Adrenal gland (tissue), 12 donors: ENCODE data around the gene FLACC1. TPM values are rescaled to one million over a fixed set of nuclear protein-coding genes. Genes with fewer than 3 reads are reported as not detected.

ENCODE experiments used
- DNase-seq, 7 donors: peaks; one replicate each; pipeline ENCODE4 v3.0.0-alpha.2; 2019 to 2020
- H3K27ac ChIP-seq, 5 donors: fragments of 200-600 bp; sonication (generic) in 4 of 5; 1 replicate in 3 of 5; 2 replicates in 2 of 5; pipeline versions ENCODE4 v1.5.1 to v1.8.0; 2016 to 2020; ENCODE audit warnings: mild to moderate bottlenecking in 1 of 5
- H3K27me3 ChIP-seq: fragments of 200-600 bp; 2 replicates; pipeline ENCODE4 v1.8.0; 2021
- H3K36me3 ChIP-seq, 2 donors: fragments of 200-600 bp; replicated peaks in 1 of 2; 1 replicate in 1 of 2; 2 replicates in 1 of 2; pipeline versions ENCODE4 v1.5.1 to v1.8.0; 2018 to 2022
- H3K4me1 ChIP-seq, 2 donors: fragments of 200-600 bp; replicated peaks in 1 of 2; 1 replicate in 1 of 2; 2 replicates in 1 of 2; pipeline versions ENCODE4 v1.5.1 to v1.8.0; 2018 to 2021
- H3K4me3 ChIP-seq, 4 donors: fragments of 200-600 bp; sonication (generic) in 3 of 4; one replicate each; pipeline ENCODE4 v1.5.1; 2016 to 2018
- H3K9me3 ChIP-seq, 3 donors: fragments of 200-600 bp; sonication (generic) in 1 of 3; replicated peaks in 1 of 3; 1 replicate in 2 of 3; 2 replicates in 1 of 3; pipeline versions ENCODE4 v1.5.1 to v1.8.0; 2016 to 2021
- CTCF ChIP-seq, 6 experiments: fragments of 450-650 bp in 4 of 6; fragments of 200-600 bp in 2 of 6; sonication (generic) in 1 of 6; IDR thresholded peaks; 1 replicate in 5 of 6; 2 replicates in 1 of 6; pipeline versions ENCODE4 v1.5.1 to v1.8.0; 2016 to 2021; ENCODE audit warnings: antibody characterized with exemption in 6 of 6, mild to moderate bottlenecking in 2 of 6, moderate library complexity in 1 of 6
- POLR2A ChIP-seq, 2 donors: fragments of 450-650 bp; IDR thresholded peaks; one replicate each; pipeline ENCODE4 v1.6.1; 2017; ENCODE audit warnings: antibody characterized with exemption in 2 of 2, mild to moderate bottlenecking in 2 of 2, moderate library complexity in 1 of 2
- WGBS, 4 donors: extraction: QIAGEN DNeasy Blood & Tissue Kit in 2 of 4; methylation state at CpG; one replicate each; pipeline versions ENCODE4 v1.1.5 to v1.1.7; 2013 to 2017; 5-methylcytosine and 5-hydroxymethylcytosine counted together
- intact Hi-C, 2 donors: fragments of 100-400 bp; cut with DNase I; formaldehyde crosslinking; loops; one replicate each; pipeline versions ENCODE4 v1.14.1 to v1.15.0; 2022 to 2023
- polyA plus RNA-seq, 3 donors: library from polyadenylated mRNA; stranded (reverse); fragments of 200-250 nt in 2 of 3; fragments of 350-450 nt in 1 of 3; fragmentation: Illumina TruSeq in 1 of 3; extraction: RNeasy Lipid Tissue Mini Kit (QIAGEN cat#74804) in 1 of 3; gene quantifications; one replicate each; pipeline ENCODE4 v1.2.3, GENCODE V29; 2013 to 2014
- total RNA-seq, 9 donors: library from RNA; depleted of rRNA in 4 of 9; stranded (reverse); fragments of >200 nt in 4 of 9; fragments of 120-200 nt in 1 of 9; fragmentation: NEBNext Ultra II Directional in 1 of 9; extraction: Animal tissue kit (Norgen Biotek cat#: 25700) in 1 of 9; gene quantifications; one replicate each; pipeline versions ENCODE4 v1.1.0 to v1.2.4, GENCODE V29; 2013 to 2023
- donor health status: healthy with polysubstance abuse.
- donor health status: Bipolar disorder and iron deficiency.
- donor health status: DM: yes; HTN: yes; CAD: no.
- donor health status: DM: no; HTN: no; CAD: no.
- donor health status: DM: no; HTN: no; CAD: no.
- donor health status: DM: yes; HTN: yes; CAD: no.

The FLACC1 gene
- total and polyA plus RNA-seq, 12 donors, result 0.52 to 4.3 (median 1.9) TPM; not detected in 1

GRCh38 chr2:201275990-201276389, 81.2 kb downstream of the FLACC1 start:
- Histone ChIP-seq H3K27ac (no peak overlapping the region), H3K4me1 (no peaks in the 10 kb centered on the region), H3K9me3 (no peaks in the 10 kb centered on the region), H3K27me3 (no peaks in the 10 kb centered on the region), H3K36me3 (peaks cover 0 to 41% of the 10 kb centered on the region in 2 donors), H3K4me3 (no peak overlapping the region)
- DNase-seq, result no peak
- 68 to 85% (median 82%) methylated on average over 3 to 5 of the region's 5 CpGs for WGBS, 4 donors
- TF ChIP-seq CTCF (IDR thresholded peaks at IDR 0.05), result no peak
- intact Hi-C loops, result no loop called here

- TF ChIP-seq POLR2A (IDR thresholded peaks at IDR 0.05) (no peak), CTCF (IDR thresholded peaks at IDR 0.05) (no peak)
- intact Hi-C loops, result no loop called here
- DNase-seq, result no peak
- H3K4me3 ChIP-seq, result no peak overlapping the region
- no peaks in the 10 kb centered on the region for H3K27me3 ChIP-seq
- H3K36me3 ChIP-seq, result peaks cover 0 to 41% of the 10 kb centered on the region in 2 donors
- H3K9me3 ChIP-seq, result no peaks in the 10 kb centered on the region
- H3K27ac ChIP-seq, result no peak overlapping the region
- 87 to 94% (median 92%) methylated on average over 2 of the region's 2 CpGs for WGBS, 4 donors
- no peaks in the 10 kb centered on the region for H3K4me1 ChIP-seq
Observed at GRCh38 chr2:201275069-201275468, 82.1 kb downstream of the FLACC1 start.

GRCh38 chr2:201273330-201273983, 83.7 kb downstream of the FLACC1 start:
- H3K27ac ChIP-seq, result no peak overlapping the region
- no peaks in the 10 kb centered on the region for H3K9me3 ChIP-seq
- no peaks in the 10 kb centered on the region for H3K4me1 ChIP-seq
- WGBS, 4 donors, result 84 to 93% (median 91%) methylated on average over 9 of the region's 9 CpGs
- peaks cover 0 to 36% of the 10 kb centered on the region in 2 donors for H3K36me3 ChIP-seq
- no peak overlapping the region for H3K4me3 ChIP-seq
- TF ChIP-seq CTCF (IDR thresholded peaks at IDR 0.05), result no peak
- no peak for TF ChIP-seq POLR2A (IDR thresholded peaks at IDR 0.05)
- no peaks in the 10 kb centered on the region for H3K27me3 ChIP-seq
- no peak for DNase-seq
- intact Hi-C loops, result no loop called here

DNA sequence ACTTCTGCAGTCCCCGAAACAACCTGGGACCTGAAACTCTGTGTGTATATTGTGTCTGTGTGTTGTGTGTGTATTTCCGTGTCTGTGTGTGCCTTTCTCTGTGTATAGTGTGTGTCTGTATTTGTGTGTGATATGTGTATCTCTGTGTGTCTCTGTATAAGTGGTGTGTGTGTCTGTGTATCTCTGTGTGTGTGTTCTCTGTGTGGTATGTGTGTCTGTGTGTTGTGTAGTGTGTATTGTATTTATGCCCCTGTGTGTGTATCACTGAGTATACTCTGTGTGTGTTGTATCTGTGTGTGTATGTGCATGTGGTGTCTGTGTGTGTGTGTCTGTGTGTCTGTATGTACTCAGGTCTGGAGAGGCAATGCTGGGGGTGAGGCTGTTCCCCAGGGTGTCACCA, 85.2 kb downstream of the FLACC1 start:
- Histone ChIP-seq H3K9me3 (no peaks in the 10 kb centered on the region), H3K27me3 (no peaks in the 10 kb centered on the region), H3K4me3 (no peak overlapping the region), H3K4me1 (no peaks in the 10 kb centered on the region), H3K36me3 (peaks cover 0 to 36% of the 10 kb centered on the region in 2 donors), H3K27ac (no peak overlapping the region)
- intact Hi-C loops, result no loop called here
- no peak for TF ChIP-seq POLR2A (IDR thresholded peaks at IDR 0.05)
- TF ChIP-seq CTCF (IDR thresholded peaks at IDR 0.05), result no peak
- WGBS, 4 donors, result 88 to 99% (median 95%) methylated on average over 1 to 2 of the region's 2 CpGs
- DNase-seq, result no peak
